Neural cell (in vitro differentiated cells): ENCODE measurements around the gene AIPL1. TPM values are rescaled to one million over a fixed set of nuclear protein-coding genes. Genes with fewer than 3 reads are reported as not detected.

Source experiments
- H2AFZ ChIP-seq: fragments of 200-600, 300-800 bp; sonication (generic), shearing (Covaris generic); 2 replicates; pipeline ENCODE4 v1.6.0; 2014; ENCODE audit warnings: low read depth, mild to moderate bottlenecking, antibody characterized with exemption, low read length, moderate library complexity
- H3F3A ChIP-seq: fragments of 200-600 bp; shearing (Covaris generic); 2 replicates; pipeline ENCODE4 v1.6.1; 2016; ENCODE audit warnings: mild to moderate bottlenecking, moderate library complexity, mixed read lengths, antibody characterized with exemption, low read length; ENCODE audit not compliant: insufficient read depth, poor library complexity, severe bottlenecking
- H3K27ac ChIP-seq: fragments of 200-600, 300-800 bp; sonication (generic), shearing (Covaris generic); 2 replicates; pipeline ENCODE4 v1.5.1; 2014; ENCODE audit warnings: mild to moderate bottlenecking, low read length, moderate library complexity
- H3K27me3 ChIP-seq: fragments of 300-800, 200-600 bp; sonication (generic), shearing (Covaris generic); 2 replicates; pipeline ENCODE4 v1.6.0; 2014; ENCODE audit warnings: mild to moderate bottlenecking, low read depth, low read length, moderate library complexity; ENCODE audit not compliant: insufficient read depth
- H3K36me3 ChIP-seq: fragments of 300-800, 200-600 bp; sonication (generic), shearing (Covaris generic); 2 replicates; pipeline ENCODE4 v1.5.1; 2014; ENCODE audit warnings: mild to moderate bottlenecking, antibody characterized with exemption, low read length, moderate library complexity; ENCODE audit not compliant: insufficient read depth
- H3K4me2 ChIP-seq: fragments of 300-800, 200-600 bp; sonication (generic), shearing (Covaris generic); 2 replicates; pipeline ENCODE4 v1.6.0; 2014; ENCODE audit warnings: mild to moderate bottlenecking, low read length
- H3K4me3 ChIP-seq: fragments of 300-800, 200-600 bp; sonication (generic), shearing (Covaris generic); 2 replicates; pipeline ENCODE4 v1.5.1; 2014; ENCODE audit warnings: mild to moderate bottlenecking, low read length, moderate library complexity
- H3K79me2 ChIP-seq: fragments of 200-600 bp; shearing (Covaris generic); replicated peaks from 2 replicates; pipeline ENCODE4 v1.6.0; 2014; ENCODE audit warnings: mild to moderate bottlenecking, low read length, moderate library complexity; ENCODE audit not compliant: insufficient read depth
- H3K9ac ChIP-seq: fragments of 300-800, 200-600 bp; sonication (generic), shearing (Covaris generic); 2 replicates; pipeline ENCODE4 v1.6.1; 2016; ENCODE audit warnings: mild to moderate bottlenecking, low read length, mixed read lengths
- H3K9me2 ChIP-seq: fragments of 200-600 bp; shearing (Covaris generic); 2 replicates; pipeline ENCODE4 v1.6.1; 2016; ENCODE audit warnings: mild to moderate bottlenecking, low read length, mixed read lengths; ENCODE audit not compliant: insufficient read depth
- H3K9me3 ChIP-seq: fragments of 200-600, 300-800 bp; sonication (generic), shearing (Covaris generic); 2 replicates; pipeline ENCODE4 v1.6.1; 2016; ENCODE audit warnings: mild to moderate bottlenecking, mixed run types, low read length, moderate library complexity, mixed read lengths
- H4K20me1 ChIP-seq: fragments of 200-600 bp; shearing (Covaris generic); 2 replicates; pipeline ENCODE4 v1.6.1; 2016; ENCODE audit warnings: mild to moderate bottlenecking, mixed run types; ENCODE audit not compliant: insufficient read depth
- EP300 ChIP-seq: fragments of 450-650 bp; conservative IDR thresholded peaks from 2 replicates; pipeline ENCODE4 v1.6.1; 2014; ENCODE audit warnings: antibody characterized with exemption, mild to moderate bottlenecking, moderate library complexity; ENCODE audit not compliant: poor library complexity, severe bottlenecking
- EZH2 ChIP-seq: fragments of 200-600, 300-800 bp; shearing (Covaris generic), sonication (generic); IDR thresholded peaks from 2 replicates; pipeline ENCODE4 v1.6.1; 2014; ENCODE audit warnings: antibody characterized with exemption, low read length, borderline replicate concordance, mild to moderate bottlenecking; ENCODE audit not compliant: insufficient read depth, poor library complexity, severe bottlenecking
- MXI1 ChIP-seq: fragments of 450-650 bp; conservative IDR thresholded peaks from 2 replicates; pipeline ENCODE4 v1.6.1; 2014; ENCODE audit warnings: antibody characterized with exemption, mild to moderate bottlenecking; ENCODE audit not compliant: poor library complexity, severe bottlenecking
- POLR2AphosphoS5 ChIP-seq: IDR thresholded peaks from 2 replicates; pipeline ENCODE4 v1.6.1; 2012
- RAD21 ChIP-seq: fragments of 450-650 bp; conservative IDR thresholded peaks from 2 replicates; pipeline ENCODE4 v1.6.1; 2014; ENCODE audit warnings: antibody characterized with exemption, mild to moderate bottlenecking, moderate library complexity
- SMC3 ChIP-seq: fragments of 450-650 bp; conservative IDR thresholded peaks from 2 replicates; pipeline ENCODE4 v1.6.1; 2014; ENCODE audit warnings: antibody characterized with exemption, mild to moderate bottlenecking, moderate library complexity; ENCODE audit not compliant: poor library complexity
- TAF1 ChIP-seq: IDR thresholded peaks from 2 replicates; pipeline ENCODE4 v1.6.1; 2012; ENCODE audit warnings: low read depth
- polyA plus RNA-seq: library from polyadenylated mRNA; depleted of rRNA; stranded (reverse); fragments of >200 nt; gene quantifications from 2 replicates; pipeline ENCODE4 v1.2.3, GENCODE V29; 2014
- TF ChIP-seq, protein P1 (sequence below): IDR thresholded peaks from 2 replicates; pipeline ENCODE4 v1.6.1; 2012; ENCODE audit warnings: borderline replicate concordance
- TF ChIP-seq, protein P2 (sequence below): fragments of 450-650 bp; IDR thresholded peaks from 2 replicates; pipeline ENCODE4 v1.5.1; 2014; ENCODE audit warnings: antibody characterized with exemption, mild to moderate bottlenecking, moderate library complexity; ENCODE audit not compliant: poor library complexity, severe bottlenecking

AIPL1 gene
- polyA plus RNA-seq, 1 donor from 2014 or later, result not detected

DNA sequence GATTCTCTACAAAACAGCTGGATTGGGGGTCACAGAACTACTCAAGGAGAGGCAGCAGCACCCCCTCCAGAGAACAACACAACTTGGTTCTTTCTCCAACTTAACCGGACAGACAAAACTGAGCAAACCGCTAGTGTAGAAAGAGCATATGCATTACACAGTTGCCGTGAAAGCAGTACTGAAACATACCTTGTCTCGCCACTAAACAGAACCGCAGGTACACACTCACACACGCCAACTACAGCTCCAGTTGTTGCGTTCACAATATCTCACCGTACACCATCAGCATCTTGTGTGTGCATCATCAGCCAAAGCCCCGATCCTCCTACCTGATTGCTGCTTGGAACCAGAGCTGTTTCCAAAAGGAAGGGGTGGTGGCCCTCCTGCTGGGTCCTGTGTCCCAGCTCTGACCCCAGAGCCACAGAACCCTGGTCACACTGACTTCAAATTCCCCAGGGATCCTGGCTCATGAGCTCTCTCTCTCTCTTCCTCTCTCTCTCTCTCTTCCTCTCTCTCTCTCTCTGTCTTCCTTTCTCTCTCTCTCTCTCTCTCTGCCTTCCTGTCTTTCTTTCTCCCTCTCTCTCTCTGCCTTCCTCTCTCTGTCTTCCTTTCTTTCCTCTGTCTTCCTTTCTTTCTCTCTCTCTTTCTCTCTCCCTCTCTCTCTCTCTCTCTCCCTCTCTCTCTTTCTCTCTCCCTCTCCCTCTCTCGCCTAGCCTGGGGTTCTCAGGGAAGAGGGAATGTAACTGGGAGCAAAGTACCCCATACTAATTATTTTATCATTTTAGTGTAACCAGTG is 17.7 kb upstream of the AIPL1 start:
- no peaks in the 10 kb centered on the region for H3F3A ChIP-seq
- no peak overlapping the region for H3K9ac ChIP-seq
- H4K20me1 ChIP-seq, result no peaks in the 10 kb centered on the region
- H3K9me2 ChIP-seq, result no peaks in the 10 kb centered on the region
- no peaks in the 10 kb centered on the region for H3K36me3 ChIP-seq
- H3K9me3 ChIP-seq, result no peaks in the 10 kb centered on the region
- no peak overlapping the region for H2AFZ ChIP-seq
- no peak overlapping the region for H3K4me3 ChIP-seq
- no peak overlapping the region for H3K4me2 ChIP-seq
- no peaks in the 10 kb centered on the region for H3K79me2 ChIP-seq
- H3K27me3 ChIP-seq, result no peaks in the 10 kb centered on the region
- no peak overlapping the region for H3K27ac ChIP-seq
- TF ChIP-seq, protein P1, sequence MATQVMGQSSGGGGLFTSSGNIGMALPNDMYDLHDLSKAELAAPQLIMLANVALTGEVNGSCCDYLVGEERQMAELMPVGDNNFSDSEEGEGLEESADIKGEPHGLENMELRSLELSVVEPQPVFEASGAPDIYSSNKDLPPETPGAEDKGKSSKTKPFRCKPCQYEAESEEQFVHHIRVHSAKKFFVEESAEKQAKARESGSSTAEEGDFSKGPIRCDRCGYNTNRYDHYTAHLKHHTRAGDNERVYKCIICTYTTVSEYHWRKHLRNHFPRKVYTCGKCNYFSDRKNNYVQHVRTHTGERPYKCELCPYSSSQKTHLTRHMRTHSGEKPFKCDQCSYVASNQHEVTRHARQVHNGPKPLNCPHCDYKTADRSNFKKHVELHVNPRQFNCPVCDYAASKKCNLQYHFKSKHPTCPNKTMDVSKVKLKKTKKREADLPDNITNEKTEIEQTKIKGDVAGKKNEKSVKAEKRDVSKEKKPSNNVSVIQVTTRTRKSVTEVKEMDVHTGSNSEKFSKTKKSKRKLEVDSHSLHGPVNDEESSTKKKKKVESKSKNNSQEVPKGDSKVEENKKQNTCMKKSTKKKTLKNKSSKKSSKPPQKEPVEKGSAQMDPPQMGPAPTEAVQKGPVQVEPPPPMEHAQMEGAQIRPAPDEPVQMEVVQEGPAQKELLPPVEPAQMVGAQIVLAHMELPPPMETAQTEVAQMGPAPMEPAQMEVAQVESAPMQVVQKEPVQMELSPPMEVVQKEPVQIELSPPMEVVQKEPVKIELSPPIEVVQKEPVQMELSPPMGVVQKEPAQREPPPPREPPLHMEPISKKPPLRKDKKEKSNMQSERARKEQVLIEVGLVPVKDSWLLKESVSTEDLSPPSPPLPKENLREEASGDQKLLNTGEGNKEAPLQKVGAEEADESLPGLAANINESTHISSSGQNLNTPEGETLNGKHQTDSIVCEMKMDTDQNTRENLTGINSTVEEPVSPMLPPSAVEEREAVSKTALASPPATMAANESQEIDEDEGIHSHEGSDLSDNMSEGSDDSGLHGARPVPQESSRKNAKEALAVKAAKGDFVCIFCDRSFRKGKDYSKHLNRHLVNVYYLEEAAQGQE, result no peak
- TF ChIP-seq EP300 (no peak), POLR2AphosphoS5 (no peak), MXI1 (no peak), SMC3 (no peak), EZH2 (no peak), RAD21 (no peak), TAF1 (no peak)
- TF ChIP-seq, protein P2, sequence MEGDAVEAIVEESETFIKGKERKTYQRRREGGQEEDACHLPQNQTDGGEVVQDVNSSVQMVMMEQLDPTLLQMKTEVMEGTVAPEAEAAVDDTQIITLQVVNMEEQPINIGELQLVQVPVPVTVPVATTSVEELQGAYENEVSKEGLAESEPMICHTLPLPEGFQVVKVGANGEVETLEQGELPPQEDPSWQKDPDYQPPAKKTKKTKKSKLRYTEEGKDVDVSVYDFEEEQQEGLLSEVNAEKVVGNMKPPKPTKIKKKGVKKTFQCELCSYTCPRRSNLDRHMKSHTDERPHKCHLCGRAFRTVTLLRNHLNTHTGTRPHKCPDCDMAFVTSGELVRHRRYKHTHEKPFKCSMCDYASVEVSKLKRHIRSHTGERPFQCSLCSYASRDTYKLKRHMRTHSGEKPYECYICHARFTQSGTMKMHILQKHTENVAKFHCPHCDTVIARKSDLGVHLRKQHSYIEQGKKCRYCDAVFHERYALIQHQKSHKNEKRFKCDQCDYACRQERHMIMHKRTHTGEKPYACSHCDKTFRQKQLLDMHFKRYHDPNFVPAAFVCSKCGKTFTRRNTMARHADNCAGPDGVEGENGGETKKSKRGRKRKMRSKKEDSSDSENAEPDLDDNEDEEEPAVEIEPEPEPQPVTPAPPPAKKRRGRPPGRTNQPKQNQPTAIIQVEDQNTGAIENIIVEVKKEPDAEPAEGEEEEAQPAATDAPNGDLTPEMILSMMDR, result no peak

DNA sequence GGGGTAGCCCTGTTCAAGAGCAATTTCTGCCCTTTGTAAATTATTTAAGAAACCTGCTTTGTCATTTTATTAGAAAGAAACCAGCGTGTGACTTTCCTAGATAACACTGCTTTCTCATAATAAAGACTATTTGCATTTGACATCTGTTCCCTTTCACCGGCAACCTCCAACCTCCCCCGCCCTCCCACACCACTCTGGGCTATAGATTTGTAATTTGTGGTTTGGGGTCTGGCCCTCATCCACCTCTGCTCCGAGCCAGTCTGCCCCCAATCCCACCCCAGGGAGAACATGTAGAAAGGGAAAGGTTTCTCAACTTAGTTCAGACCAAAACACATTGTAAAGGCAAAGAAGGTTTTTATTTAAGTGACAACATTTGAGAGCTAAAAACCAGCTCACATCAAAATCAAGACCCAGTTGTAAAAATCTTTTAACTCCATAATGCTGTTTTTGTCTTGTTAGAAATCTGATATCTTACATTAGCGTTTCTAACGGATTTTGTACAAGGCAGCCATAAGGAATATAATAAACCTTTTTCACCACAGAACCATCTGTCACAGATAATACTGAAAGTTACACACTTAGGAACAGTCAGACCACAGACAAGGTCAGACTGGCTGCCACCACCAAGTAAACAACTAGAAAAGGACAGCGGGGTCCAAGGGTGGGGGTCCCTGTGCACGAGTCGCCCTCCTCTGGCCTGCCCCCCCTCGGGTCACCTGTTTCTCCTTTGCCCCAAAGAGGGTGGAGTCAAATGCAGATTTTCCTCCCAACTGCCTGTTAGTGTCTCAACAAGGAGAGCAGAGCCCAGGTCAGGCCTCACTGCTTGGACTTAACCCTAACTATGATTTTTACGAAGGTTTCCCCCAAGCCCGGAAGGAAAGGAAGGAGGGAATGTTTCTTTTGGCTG is 16.3 kb upstream of the AIPL1 start:
- no peak overlapping the region for H3K4me3 ChIP-seq

More for the DNA sequence above, 16.3 kb upstream of the AIPL1 start:
- TF ChIP-seq EZH2 (no peak), MXI1 (no peak), SMC3 (no peak), EP300 (no peak)
- TF ChIP-seq, protein P1, result no peak
- no peaks in the 10 kb centered on the region for H3K9me3 ChIP-seq
- H3F3A ChIP-seq, result no peaks in the 10 kb centered on the region
- H3K27me3 ChIP-seq, result no peaks in the 10 kb centered on the region
- H2AFZ ChIP-seq, result no peak overlapping the region
- H4K20me1 ChIP-seq, result no peaks in the 10 kb centered on the region
- H3K36me3 ChIP-seq, result no peaks in the 10 kb centered on the region
- H3K9me2 ChIP-seq, result no peaks in the 10 kb centered on the region
- no peak overlapping the region for H3K4me2 ChIP-seq
- H3K27ac ChIP-seq, result no peak overlapping the region
- no peaks in the 10 kb centered on the region for H3K79me2 ChIP-seq
- no peak overlapping the region for H3K9ac ChIP-seq
